CD4-positive, alpha-beta T cell (primary cell): Measurements from ENCODE around the gene KCNQ1OT1. TPM values are rescaled to one million over a fixed set of nuclear protein-coding genes. Genes with fewer than 3 reads are reported as not detected.

Experiments used
- ATAC-seq: fragments of 200-7000 bp; cut with Tn5 transposase; one replicate; pipeline ENCODE4 v1.10.0; 2022; ENCODE audit warnings: mild to moderate bottlenecking; ENCODE audit not compliant: poor library complexity
- CTCF ChIA-PET: fragments of 350-600 bp; sonication (Branson Sonifier 250); formaldehyde crosslinking; loops from one replicate; lab custom pipeline; 2021; ENCODE audit warnings: antibody characterized with exemption, inconsistent platforms; lab: Charles Lee
- POLR2A ChIA-PET: fragments of 350-600 bp; sonication (Branson Sonifier 250); formaldehyde crosslinking; loops from one replicate; lab custom pipeline; 2021; ENCODE audit warnings: antibody characterized with exemption, inconsistent platforms; lab: Charles Lee
- DNase-seq, 14 experiments: peaks; one replicate each; pipeline ENCODE4 v3.0.0-alpha.2; 2013 to 2020; ENCODE audit warnings: mixed read lengths in 2 of 14
- H3K27ac ChIP-seq, 2 donors: one replicate each; pipeline versions ENCODE4 v1.5.1 to v1.7.0; 2013; ENCODE audit warnings: low read length in 2 of 2, low read depth in 1 of 2, mild to moderate bottlenecking in 1 of 2
- H3K27me3 ChIP-seq, 2 experiments: 1 replicate in 1 of 2; 2 replicates in 1 of 2; pipeline versions ENCODE4 v1.6.1 to v1.7.0; 2013; ENCODE audit warnings: low read length in 2 of 2, control low read depth in 1 of 2, mild to moderate bottlenecking in 1 of 2, moderate library complexity in 1 of 2; ENCODE audit not compliant: insufficient read depth in 2 of 2, control insufficient read depth in 1 of 2
- H3K36me3 ChIP-seq: one replicate; pipeline ENCODE4 v1.6.1; 2013; ENCODE audit warnings: low read length, control low read depth; ENCODE audit not compliant: insufficient read depth
- H3K4me1 ChIP-seq: one replicate; pipeline ENCODE4 v1.6.1; 2013; ENCODE audit warnings: low read length, control low read depth; ENCODE audit not compliant: insufficient read depth
- H3K4me3 ChIP-seq: one replicate; pipeline ENCODE4 v1.5.1; 2013; ENCODE audit warnings: mild to moderate bottlenecking, low read length, moderate library complexity
- H3K9me3 ChIP-seq, 2 experiments: 1 replicate in 1 of 2; 2 replicates in 1 of 2; pipeline versions ENCODE4 v1.6.1 to v1.7.0; 2013; ENCODE audit warnings: low read length in 2 of 2, mild to moderate bottlenecking in 2 of 2, control low read depth in 1 of 2, moderate library complexity in 1 of 2; ENCODE audit not compliant: control insufficient read depth in 1 of 2, insufficient read depth in 1 of 2
- H3K27ac Mint-ChIP-seq: one replicate; pipeline ENCODE4 v1.8.0; 2020; ENCODE audit warnings: mixed read lengths
- H3K27me3 Mint-ChIP-seq: one replicate; pipeline ENCODE4 v1.8.0; 2021; ENCODE audit warnings: mixed read lengths
- H3K36me3 Mint-ChIP-seq: one replicate; pipeline ENCODE4 v1.8.0; 2021; ENCODE audit warnings: low read depth, mixed read lengths
- H3K4me1 Mint-ChIP-seq: one replicate; pipeline ENCODE4 v1.8.0; 2021; ENCODE audit warnings: low read depth, mixed read lengths
- H3K4me3 Mint-ChIP-seq: one replicate; pipeline ENCODE4 v1.8.0; 2020; ENCODE audit warnings: mild to moderate bottlenecking, mixed read lengths
- H3K9me3 Mint-ChIP-seq: one replicate; pipeline ENCODE4 v1.8.0; 2020; ENCODE audit warnings: mixed read lengths
- intact Hi-C, 2 experiments: fragments of 100-400 bp; cut with DNase I in 1 of 2; cut with micrococcal nuclease in 1 of 2; formaldehyde crosslinking; loops; one replicate each; pipeline versions ENCODE4 v1.15.1 to v1.9.0; 2023 to 2025; cut with DNase I, micrococcal nuclease
- total RNA-seq, 174 experiments: library from RNA in 2 of 174; stranded (reverse) in 2 of 174; gene quantifications; one replicate each; pipeline ENCODE4 v1.2.3 and lab custom pipeline; 2021 to 2026
- TF ChIP-seq, protein P1 (sequence below): fragments of 200-600 bp; IDR thresholded peaks from one replicate; pipeline ENCODE4 v1.8.0; 2022; ENCODE audit warnings: antibody characterized with exemption, mild to moderate bottlenecking

Gene KCNQ1OT1
- total RNA-seq, 2 experiments from 2014 or later = 0.17 to 0.22 TPM

DNA sequence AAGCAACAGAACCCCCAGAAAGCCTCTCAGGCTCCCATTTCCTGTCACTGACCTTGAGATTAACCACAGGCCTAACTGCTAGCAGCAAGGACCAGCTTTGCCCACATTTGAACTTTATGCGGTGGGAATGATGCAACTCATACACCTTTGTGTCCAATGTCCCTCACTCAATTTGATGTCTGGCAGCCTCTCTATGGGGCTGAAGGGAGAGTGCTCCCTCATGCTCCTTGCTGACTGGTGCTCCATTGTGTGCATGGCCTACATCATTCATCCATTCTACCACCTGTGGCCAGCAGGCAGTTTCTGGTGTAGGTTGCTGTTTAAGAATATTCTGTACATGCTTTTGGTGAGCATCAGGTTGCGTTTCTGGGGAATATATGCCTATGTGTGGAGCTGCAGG, 31.9 kb downstream of the KCNQ1OT1 start:
- POLR2A ChIA-PET = no interaction called here
- H3K27me3 Mint-ChIP-seq = no peaks in the 10 kb centered on the region

DNA sequence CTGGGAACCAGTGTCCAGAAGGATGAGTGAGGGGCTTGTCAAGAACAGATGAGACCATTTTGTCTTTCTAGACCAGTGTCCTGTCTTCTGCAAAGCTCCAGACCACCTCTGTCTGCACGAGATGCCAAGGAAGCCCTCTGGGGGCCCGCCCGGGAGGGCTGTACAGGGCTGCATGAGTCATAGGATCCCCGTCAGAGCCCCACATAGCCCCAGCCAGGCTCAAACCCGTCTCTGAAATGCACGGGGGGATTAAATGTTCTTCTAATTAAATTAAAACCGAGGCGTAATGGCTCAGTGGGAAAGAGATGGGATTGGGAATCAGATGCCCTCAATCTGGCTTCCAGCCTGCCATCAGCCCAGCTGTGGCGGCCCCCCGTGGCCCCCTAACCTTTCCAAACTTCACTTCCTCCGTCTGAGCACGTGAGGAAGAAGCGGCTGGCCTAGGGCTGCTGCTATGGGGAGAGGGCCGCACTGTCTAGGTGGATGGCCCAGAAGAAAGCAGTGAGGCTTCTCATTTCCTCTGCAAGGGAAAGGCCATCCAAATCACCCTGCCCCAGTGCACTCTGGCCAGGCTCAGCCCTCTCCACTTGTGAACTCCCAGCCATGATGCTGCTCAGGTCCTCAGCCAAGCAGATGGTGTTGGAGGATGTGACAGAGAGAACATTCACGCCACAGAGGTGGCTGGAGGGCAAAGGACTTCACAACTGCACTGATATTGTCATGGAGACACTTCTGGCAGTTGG, 32.8 kb downstream of the KCNQ1OT1 start:
- Mint-ChIP-seq H3K27me3 (no peaks in the 10 kb centered on the region), H3K9me3 (no peaks in the 10 kb centered on the region), H3K4me1 (no peaks in the 10 kb centered on the region), H3K27ac (no peak overlapping the region), H3K4me3 (no peak overlapping the region), H3K36me3 (peaks cover 29% of the 10 kb centered on the region)
- DNase-seq (no peak), ATAC-seq (no peak)
- TF ChIP-seq, protein P1, sequence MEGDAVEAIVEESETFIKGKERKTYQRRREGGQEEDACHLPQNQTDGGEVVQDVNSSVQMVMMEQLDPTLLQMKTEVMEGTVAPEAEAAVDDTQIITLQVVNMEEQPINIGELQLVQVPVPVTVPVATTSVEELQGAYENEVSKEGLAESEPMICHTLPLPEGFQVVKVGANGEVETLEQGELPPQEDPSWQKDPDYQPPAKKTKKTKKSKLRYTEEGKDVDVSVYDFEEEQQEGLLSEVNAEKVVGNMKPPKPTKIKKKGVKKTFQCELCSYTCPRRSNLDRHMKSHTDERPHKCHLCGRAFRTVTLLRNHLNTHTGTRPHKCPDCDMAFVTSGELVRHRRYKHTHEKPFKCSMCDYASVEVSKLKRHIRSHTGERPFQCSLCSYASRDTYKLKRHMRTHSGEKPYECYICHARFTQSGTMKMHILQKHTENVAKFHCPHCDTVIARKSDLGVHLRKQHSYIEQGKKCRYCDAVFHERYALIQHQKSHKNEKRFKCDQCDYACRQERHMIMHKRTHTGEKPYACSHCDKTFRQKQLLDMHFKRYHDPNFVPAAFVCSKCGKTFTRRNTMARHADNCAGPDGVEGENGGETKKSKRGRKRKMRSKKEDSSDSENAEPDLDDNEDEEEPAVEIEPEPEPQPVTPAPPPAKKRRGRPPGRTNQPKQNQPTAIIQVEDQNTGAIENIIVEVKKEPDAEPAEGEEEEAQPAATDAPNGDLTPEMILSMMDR = no peak
- H3K4me1 ChIP-seq = no peaks in the 10 kb centered on the region
- no peaks in the 10 kb centered on the region for H3K27me3 ChIP-seq
- peaks cover 0 to 4% of the 10 kb centered on the region in 2 experiments for H3K9me3 ChIP-seq
- CTCF ChIA-PET = no interaction called here
- H3K4me3 ChIP-seq = no peak overlapping the region
- H3K36me3 ChIP-seq = peaks cover 10% of the 10 kb centered on the region
- H3K27ac ChIP-seq = no peak overlapping the region
- POLR2A ChIA-PET = no interaction called here
- intact Hi-C loops = no loop called here

More for the DNA sequence above, 31.9 kb downstream of the KCNQ1OT1 start:
- TF ChIP-seq, protein P1 = no peak
- Mint-ChIP-seq H3K4me3 (no peak overlapping the region), H3K27ac (no peak overlapping the region), H3K36me3 (peaks cover 23% of the 10 kb centered on the region), H3K9me3 (no peaks in the 10 kb centered on the region), H3K4me1 (no peaks in the 10 kb centered on the region)
- Histone ChIP-seq H3K4me3 (no peak overlapping the region), H3K27ac (no peak overlapping the region), H3K4me1 (no peaks in the 10 kb centered on the region), H3K27me3 (no peaks in the 10 kb centered on the region), H3K9me3 (no peaks in the 10 kb centered on the region), H3K36me3 (peaks cover 10% of the 10 kb centered on the region)
- DNase-seq = no peak
- no peak for ATAC-seq
- intact Hi-C loops = no loop called here
- CTCF ChIA-PET = no interaction called here

DNA sequence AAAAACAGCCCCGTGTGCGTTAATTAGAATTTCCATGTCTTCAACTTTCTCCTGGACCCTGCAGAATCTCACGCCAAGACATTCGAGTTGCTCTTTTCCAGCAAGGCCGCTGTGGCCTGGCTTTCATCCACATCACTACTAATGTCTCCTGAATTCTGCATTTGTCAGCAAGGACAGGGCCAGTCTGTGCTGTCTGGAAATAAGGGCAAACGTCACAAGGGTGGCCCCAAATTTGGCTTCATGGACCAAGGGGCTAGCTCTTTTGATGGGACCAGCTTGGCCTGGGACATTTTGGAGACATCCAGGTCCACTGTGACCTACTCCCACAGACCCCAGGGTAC, 33.4 kb downstream of the KCNQ1OT1 start:
- Mint-ChIP-seq H3K4me1 (no peaks in the 10 kb centered on the region), H3K27ac (no peak overlapping the region), H3K4me3 (no peak overlapping the region), H3K36me3 (peaks cover 29% of the 10 kb centered on the region), H3K27me3 (no peaks in the 10 kb centered on the region), H3K9me3 (no peaks in the 10 kb centered on the region)
- Histone ChIP-seq H3K4me3 (no peak overlapping the region), H3K27ac (no peak overlapping the region), H3K27me3 (no peaks in the 10 kb centered on the region), H3K4me1 (no peaks in the 10 kb centered on the region), H3K9me3 (peaks cover 0 to 4% of the 10 kb centered on the region in 2 experiments), H3K36me3 (peaks cover 12% of the 10 kb centered on the region)
- no peak for DNase-seq
- intact Hi-C loops = no loop called here
- CTCF ChIA-PET = no interaction called here
- TF ChIP-seq, protein P1 = no peak
- POLR2A ChIA-PET = no interaction called here
- ATAC-seq = no peak
